ENCODE results near the gene HIVEP3.
A peak's percentile ranks its signal among the peaks of the same experiment; 100 is the strongest.

The HIVEP3 gene

GRCh38 chr1:41576206-41576605, 342.5 kb downstream of the HIVEP3 start:
- ChIA-PET CTCF (interaction anchor here (0.9 to 5.1 kb wide), 10 partner anchors 8 to 597 kb away, joined by 3 to 44 read pairs (median 4); no protein-coding TSS in a partner anchor), POLR2A (no interaction called here)
- DNase-seq (ENCODE audit: extremely low spot score) = no peak
- TF ChIP-seq CTCF (IDR thresholded peaks at IDR 0.05; ENCODE audit: control extremely low read depth, extremely low read depth, low read depth, missing control alignments) = no peak

GRCh38 chr1:41574842-41575241, 343.9 kb downstream of the HIVEP3 start:
- no peak for DNase-seq (ENCODE audit: extremely low spot score)
- ChIA-PET CTCF (interaction anchor here (0.6 to 5.1 kb wide), 36 partner anchors 9 to 598 kb away, joined by 3 to 44 read pairs (median 4); no protein-coding TSS in a partner anchor), POLR2A (no interaction called here)
- TF ChIP-seq CTCF (IDR thresholded peaks at IDR 0.05; ENCODE audit: control extremely low read depth, extremely low read depth, low read depth, missing control alignments) = no peak

GRCh38 chr1:41573785-41574713, 344.7 kb downstream of the HIVEP3 start:
- CTCF ChIA-PET = interaction anchor here (0.6 to 5.1 kb wide), 53 partner anchors 8 to 599 kb away, joined by 3 to 44 read pairs (median 3); no protein-coding TSS in a partner anchor
- peak; percentile 88 for DNase-seq (ENCODE audit: extremely low spot score)
- POLR2A ChIA-PET = no interaction called here
- peak; percentile 88 for TF ChIP-seq CTCF (IDR thresholded peaks at IDR 0.05; ENCODE audit: control extremely low read depth, extremely low read depth, low read depth, missing control alignments)

GRCh38 chr1:41573194-41573593, 345.5 kb downstream of the HIVEP3 start:
- TF ChIP-seq CTCF (IDR thresholded peaks at IDR 0.05; ENCODE audit: control extremely low read depth, extremely low read depth, low read depth, missing control alignments) = no peak
- DNase-seq (ENCODE audit: extremely low spot score) = no peak
- ChIA-PET CTCF (interaction anchor here (0.7 to 5.1 kb wide), 34 partner anchors 8 to 600 kb away, joined by 3 to 44 read pairs (median 4); no protein-coding TSS in a partner anchor), POLR2A (no interaction called here)

GRCh38 chr1:41572224-41572623, 346.5 kb downstream of the HIVEP3 start:
- CTCF ChIA-PET = interaction anchor here (1.4 to 5.1 kb wide), 5 partner anchors 11 to 601 kb away, joined by 3 to 44 read pairs (median 14); no protein-coding TSS in a partner anchor
- DNase-seq (ENCODE audit: extremely low spot score) = no peak
- POLR2A ChIA-PET = no interaction called here
- TF ChIP-seq CTCF (IDR thresholded peaks at IDR 0.05; ENCODE audit: control extremely low read depth, extremely low read depth, low read depth, missing control alignments) = no peak

- TF ChIP-seq CTCF (IDR thresholded peaks at IDR 0.05; ENCODE audit: control extremely low read depth, extremely low read depth, low read depth, missing control alignments) = no peak
- POLR2A ChIA-PET = no interaction called here
- DNase-seq (ENCODE audit: extremely low spot score) = no peak
- CTCF ChIA-PET = no interaction called here
These were observed 347.7 kb downstream of the HIVEP3 start for GRCh38 chr1:41571041-41571440.

Data from GM10248 (cell line).